ENCODE data around the gene MARVELD1. TPM values are rescaled to one million over a fixed set of nuclear protein-coding genes. Genes with fewer than 3 reads are reported as not detected.

Gene MARVELD1
- total RNA-seq, 1 experiment from 2014 or later = 17.6 TPM

DNA sequence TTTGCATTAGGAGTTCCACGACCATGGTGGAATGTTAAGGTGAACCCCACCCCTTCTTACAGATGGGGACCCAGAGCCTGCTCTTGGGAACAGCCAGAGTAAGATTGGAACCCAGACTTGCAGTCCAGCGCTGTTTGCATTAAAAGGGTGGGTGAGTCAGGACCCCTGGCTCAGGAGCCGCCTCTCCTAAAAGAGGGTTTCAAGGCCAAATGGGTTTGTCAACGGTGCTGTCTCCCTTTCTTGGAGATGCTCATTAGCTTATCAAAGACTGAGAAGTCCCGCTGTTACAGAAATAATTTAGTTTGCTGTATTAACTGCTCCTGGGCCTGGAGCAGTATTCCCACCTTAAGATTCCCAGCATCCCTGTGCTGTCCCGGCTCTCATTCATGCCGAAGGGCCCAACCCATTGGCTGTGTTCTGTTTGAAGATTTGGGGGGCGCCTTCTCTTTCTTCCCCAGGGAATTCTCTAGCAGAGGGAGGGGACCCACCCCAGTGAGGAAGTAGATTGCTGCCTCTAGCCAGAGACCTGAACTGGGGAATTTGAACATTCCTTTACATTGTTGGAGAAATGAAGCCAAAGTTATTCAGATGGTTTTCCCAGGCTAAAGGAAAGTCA lies 1.8 kb downstream of the MARVELD1 start:
- CTCF ChIA-PET = interaction anchor here (0.6 kb wide), 1 partner anchor 14 kb away, joined by 5 read pairs; no protein-coding TSS in a partner anchor
- peak overlapping the region; percentile 86 for H3K4me2 ChIP-seq (ENCODE audit: low read length)
- H3K9me2 ChIP-seq (replicated peaks; ENCODE audit: low read length) = no peaks in the 10 kb centered on the region
- no peaks in the 10 kb centered on the region for H3K9me3 ChIP-seq (ENCODE audit: low read length)
- POLR2A ChIA-PET (ENCODE audit: unreplicated experiment) = interaction anchor here (0.9 kb wide), 1 partner anchor 75 kb away, joined by 4 read pairs; the partner anchor contains the start of gene PI4K2A
- no peaks in the 10 kb centered on the region for H3F3A ChIP-seq (ENCODE audit: low read length, unreplicated experiment)
- TF ChIP-seq EZH2 (IDR thresholded peaks at IDR 0.05; ENCODE audit: low read length, unreplicated experiment) (no peak), EZH2phosphoT487 (IDR thresholded peaks at IDR 0.05; ENCODE audit: borderline replicate concordance, low read length) (no peak), CTCF (conservative IDR thresholded peaks at IDR 0.05; ENCODE audit: low read depth, low read length) (no peak)
- H3K9ac ChIP-seq (ENCODE audit: low read length) = peak overlapping the region; percentile 79
- BruUV-seq (replicated peaks) = TSS peak; percentile 43
- H3K79me2 ChIP-seq (ENCODE audit: low read length) = peaks cover 48% of the 10 kb centered on the region
- 0 out of 2 replicates have a peak overlapping the region, but pooled peaks have one; percentile 57 for H3K27ac ChIP-seq (ENCODE audit: low read length)
- intact Hi-C loops (cut with micrococcal nuclease) = no loop called here
- H3K36me3 ChIP-seq (ENCODE audit: low read depth, low read length) = peaks cover 7% of the 10 kb centered on the region; the same call in 1 of the 2 replicates
- no peak overlapping the region for H2AFZ ChIP-seq (ENCODE audit: low read length)
- H3K4me1 ChIP-seq (ENCODE audit: insufficient read depth, low read length) = peaks cover 54% of the 10 kb centered on the region
- H4K20me1 ChIP-seq (ENCODE audit: low read length) = no peaks in the 10 kb centered on the region
- no peak for DNase-seq
- no peak for ATAC-seq
- no peaks in the 10 kb centered on the region for H3K27me3 ChIP-seq (ENCODE audit: low read length)
- peak overlapping the region; percentile 83 for H3K4me3 ChIP-seq (ENCODE audit: low read length)

GRCh38 chr10:97717627-97718026 lies 4.1 kb downstream of the MARVELD1 start:
- Histone ChIP-seq H3K36me3 (ENCODE audit: low read depth, low read length) (peaks cover 7% of the 10 kb centered on the region; the same call in 1 of the 2 replicates), H3K4me2 (ENCODE audit: low read length) (peak overlapping the region; percentile 74), H4K20me1 (ENCODE audit: low read length) (no peaks in the 10 kb centered on the region), H3K79me2 (ENCODE audit: low read length) (peaks cover 48% of the 10 kb centered on the region), H3K9me3 (ENCODE audit: low read length) (no peaks in the 10 kb centered on the region), H3K27me3 (ENCODE audit: low read length) (no peaks in the 10 kb centered on the region), H3K9ac (ENCODE audit: low read length) (no peak overlapping the region), H3K4me1 (ENCODE audit: insufficient read depth, low read length) (peaks cover 54% of the 10 kb centered on the region), H3K4me3 (ENCODE audit: low read length) (no peak overlapping the region), H3K9me2 (replicated peaks; ENCODE audit: low read length) (no peaks in the 10 kb centered on the region), H3F3A (ENCODE audit: low read length, unreplicated experiment) (no peaks in the 10 kb centered on the region), H2AFZ (ENCODE audit: low read length) (no peak overlapping the region), H3K27ac (ENCODE audit: low read length) (peak overlapping the region; percentile 52; the same call in 1 of the 2 replicates)
- no TSS peak for BruUV-seq (replicated peaks)
- ATAC-seq (no peak), DNase-seq (no peak)
- TF ChIP-seq EZH2phosphoT487 (IDR thresholded peaks at IDR 0.05; ENCODE audit: borderline replicate concordance, low read length) (no peak), CTCF (conservative IDR thresholded peaks at IDR 0.05; ENCODE audit: low read depth, low read length) (no peak), EZH2 (IDR thresholded peaks at IDR 0.05; ENCODE audit: low read length, unreplicated experiment) (no peak)
- ChIA-PET POLR2A (ENCODE audit: unreplicated experiment) (no interaction called here), CTCF (no interaction called here)
- intact Hi-C loops (cut with micrococcal nuclease) = no loop called here

- no peak for TF ChIP-seq CTCF (conservative IDR thresholded peaks at IDR 0.05; ENCODE audit: low read depth, low read length)
- no peak for TF ChIP-seq EZH2 (IDR thresholded peaks at IDR 0.05; ENCODE audit: low read length, unreplicated experiment)
- TF ChIP-seq EZH2phosphoT487 (IDR thresholded peaks at IDR 0.05; ENCODE audit: borderline replicate concordance, low read length) = no peak
- no peaks in the 10 kb centered on the region for H3K27me3 ChIP-seq (ENCODE audit: low read length)
- no peak overlapping the region for H3K9ac ChIP-seq (ENCODE audit: low read length)
- intact Hi-C loops (cut with micrococcal nuclease) = no loop called here
- no peaks in the 10 kb centered on the region for H3K9me3 ChIP-seq (ENCODE audit: low read length)
- H3K27ac ChIP-seq (ENCODE audit: low read length) = peak overlapping the region; percentile 52
- peaks cover 48% of the 10 kb centered on the region for H3K79me2 ChIP-seq (ENCODE audit: low read length)
- H3K4me2 ChIP-seq (ENCODE audit: low read length) = peak overlapping the region; percentile 74
- no TSS peak for BruUV-seq (replicated peaks)
- H3K4me1 ChIP-seq (ENCODE audit: insufficient read depth, low read length) = peaks cover 50% of the 10 kb centered on the region
- CTCF ChIA-PET = no interaction called here
- H2AFZ ChIP-seq (ENCODE audit: low read length) = no peak overlapping the region
- POLR2A ChIA-PET (ENCODE audit: unreplicated experiment) = no interaction called here
- peaks cover 7% of the 10 kb centered on the region; the same call in 1 of the 2 replicates for H3K36me3 ChIP-seq (ENCODE audit: low read depth, low read length)
- H3F3A ChIP-seq (ENCODE audit: low read length, unreplicated experiment) = no peaks in the 10 kb centered on the region
- DNase-seq = no peak
- no peaks in the 10 kb centered on the region for H4K20me1 ChIP-seq (ENCODE audit: low read length)
- H3K4me3 ChIP-seq (ENCODE audit: low read length) = peak overlapping the region; percentile 42; the same call in 1 of the 2 replicates
- no peaks in the 10 kb centered on the region for H3K9me2 ChIP-seq (replicated peaks; ENCODE audit: low read length)
- ATAC-seq = no peak
These were observed 4.6 kb downstream of the MARVELD1 start for GRCh38 chr10:97718178-97718577.

Measured in PC-3 (cell line).